Measurements from ENCODE around the gene SCP2.

SCP2 gene

GRCh38 chr1:53066488-53066887, 139.4 kb downstream of the SCP2 start:
- no peaks in the 10 kb centered on the region for H3K9me2 ChIP-seq (replicated peaks; ENCODE audit: insufficient read depth, low read length)
- H3K79me2 ChIP-seq (ENCODE audit: insufficient read depth, low read length), result no peaks in the 10 kb centered on the region
- no peaks in the 10 kb centered on the region for H3K36me3 ChIP-seq (ENCODE audit: low read length)
- H4K20me1 ChIP-seq (ENCODE audit: low read depth, low read length), result no peaks in the 10 kb centered on the region
- TF ChIP-seq CTCF (IDR thresholded peaks at IDR 0.05; ENCODE audit: insufficient read depth, low read length, poor library complexity, severe bottlenecking) (no peak), EZH2phosphoT487 (conservative IDR thresholded peaks at IDR 0.05; ENCODE audit: low read length) (no peak)
- H3K4me2 ChIP-seq (ENCODE audit: low read depth, low read length, poor library complexity, severe bottlenecking), result no peak overlapping the region
- no peaks in the 10 kb centered on the region for H3K27me3 ChIP-seq (ENCODE audit: low read length)
- H3K27ac ChIP-seq (ENCODE audit: low read depth, low read length), result no peak overlapping the region
- no peak overlapping the region for H3K4me3 ChIP-seq (ENCODE audit: insufficient read depth, low read length, poor library complexity, severe bottlenecking)
- no peaks in the 10 kb centered on the region for H3F3A ChIP-seq (ENCODE audit: insufficient read depth)
- no peaks in the 10 kb centered on the region for H3K9me3 ChIP-seq (ENCODE audit: insufficient read depth, low read length)
- no peak overlapping the region for H2AFZ ChIP-seq (ENCODE audit: low read depth, low read length, severe bottlenecking)
- H3K9ac ChIP-seq (ENCODE audit: low read length), result no peak overlapping the region

GRCh38 chr1:53066891-53067738, 140.0 kb downstream of the SCP2 start:
- no peaks in the 10 kb centered on the region for H3F3A ChIP-seq (ENCODE audit: insufficient read depth)
- no peak overlapping the region for H3K9ac ChIP-seq (ENCODE audit: low read length)
- no peaks in the 10 kb centered on the region for H4K20me1 ChIP-seq (ENCODE audit: low read depth, low read length)
- H3K27ac ChIP-seq (ENCODE audit: low read depth, low read length), result no peak overlapping the region
- no peaks in the 10 kb centered on the region for H3K9me3 ChIP-seq (ENCODE audit: insufficient read depth, low read length)
- TF ChIP-seq EZH2phosphoT487 (conservative IDR thresholded peaks at IDR 0.05; ENCODE audit: low read length) (no peak), CTCF (IDR thresholded peaks at IDR 0.05; ENCODE audit: insufficient read depth, low read length, poor library complexity, severe bottlenecking) (no peak)
- no peaks in the 10 kb centered on the region for H3K79me2 ChIP-seq (ENCODE audit: insufficient read depth, low read length)
- H3K27me3 ChIP-seq (ENCODE audit: low read length), result no peaks in the 10 kb centered on the region
- no peak overlapping the region for H2AFZ ChIP-seq (ENCODE audit: low read depth, low read length, severe bottlenecking)
- H3K4me3 ChIP-seq (ENCODE audit: insufficient read depth, low read length, poor library complexity, severe bottlenecking), result no peak overlapping the region
- H3K36me3 ChIP-seq (ENCODE audit: low read length), result no peaks in the 10 kb centered on the region
- no peaks in the 10 kb centered on the region for H3K9me2 ChIP-seq (replicated peaks; ENCODE audit: insufficient read depth, low read length)
- no peak overlapping the region for H3K4me2 ChIP-seq (ENCODE audit: low read depth, low read length, poor library complexity, severe bottlenecking)

GRCh38 chr1:53067886-53068285, 140.8 kb downstream of the SCP2 start:
- Histone ChIP-seq H3K4me2 (ENCODE audit: low read depth, low read length, poor library complexity, severe bottlenecking) (no peak overlapping the region), H3K27ac (ENCODE audit: low read depth, low read length) (no peak overlapping the region), H3K4me3 (ENCODE audit: insufficient read depth, low read length, poor library complexity, severe bottlenecking) (no peak overlapping the region), H3K9me3 (ENCODE audit: insufficient read depth, low read length) (no peaks in the 10 kb centered on the region), H3K36me3 (ENCODE audit: low read length) (no peaks in the 10 kb centered on the region), H4K20me1 (ENCODE audit: low read depth, low read length) (no peaks in the 10 kb centered on the region), H3K9ac (ENCODE audit: low read length) (no peak overlapping the region), H3F3A (ENCODE audit: insufficient read depth) (no peaks in the 10 kb centered on the region), H3K9me2 (replicated peaks; ENCODE audit: insufficient read depth, low read length) (no peaks in the 10 kb centered on the region), H3K79me2 (ENCODE audit: insufficient read depth, low read length) (no peaks in the 10 kb centered on the region), H2AFZ (ENCODE audit: low read depth, low read length, severe bottlenecking) (no peak overlapping the region), H3K27me3 (ENCODE audit: low read length) (no peaks in the 10 kb centered on the region)
- TF ChIP-seq CTCF (IDR thresholded peaks at IDR 0.05; ENCODE audit: insufficient read depth, low read length, poor library complexity, severe bottlenecking) (no peak), EZH2phosphoT487 (conservative IDR thresholded peaks at IDR 0.05; ENCODE audit: low read length) (no peak)
